Right kidney (tissue), 1 donor: ENCODE data around the gene C1orf232.

Source experiments
- DNase-seq: peaks from one replicate; pipeline ENCODE4 v3.0.0-alpha.2; 2016

C1orf232 gene

GRCh38 chr1:26124418-26125331 lies 44.1 kb downstream of the C1orf232 start:
- no peak for DNase-seq

- no peak for DNase-seq
Measured at GRCh38 chr1:26122988-26123973, 45.5 kb downstream of the C1orf232 start.

GRCh38 chr1:26121854-26122773 lies 46.6 kb downstream of the C1orf232 start:
- DNase-seq, result no peak

- DNase-seq, result no peak
Measured at GRCh38 chr1:26119892-26120608, 48.7 kb downstream of the C1orf232 start.

- DNase-seq, result no peak
Measured at GRCh38 chr1:26114165-26114927, 54.4 kb downstream of the C1orf232 start.
